Erythroblast (primary cell): ENCODE data around the gene TRPM5.

Source experiments
- GATA1 ChIP-seq: IDR thresholded peaks from 2 replicates; pipeline ENCODE4 v1.6.1; 2011; ENCODE audit warnings: low read depth, mild to moderate bottlenecking, control low read depth, low read length, moderate library complexity
- POLR2A ChIP-seq: IDR thresholded peaks from 2 replicates; pipeline ENCODE4 v1.6.1; 2011; ENCODE audit warnings: mild to moderate bottlenecking, low read length

- TF ChIP-seq POLR2A (no peak), GATA1 (no peak)
Observed at GRCh38 chr11:2466869-2467694, 22.8 kb upstream of the TRPM5 start.
